ENCODE data around the gene PCSK5.

DNA sequence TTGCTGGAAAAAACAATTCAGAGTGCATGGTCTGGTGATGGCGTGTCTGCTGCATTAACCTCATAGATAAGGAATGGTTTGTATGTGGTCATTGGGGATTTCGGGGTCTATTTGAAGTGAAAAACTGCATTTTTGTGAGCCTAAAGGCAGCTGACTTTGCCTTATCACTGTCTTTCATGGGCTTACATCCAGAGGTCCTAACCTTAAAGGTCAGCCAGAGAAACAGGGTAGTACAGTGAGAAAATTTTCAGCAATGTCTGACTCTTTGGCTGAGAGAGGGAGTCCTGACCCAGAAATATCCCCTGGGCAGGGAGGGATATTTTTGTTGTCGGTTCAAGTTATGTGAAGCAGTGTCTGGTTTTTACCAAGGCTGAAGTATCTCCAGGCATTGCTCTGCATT lies 5.7 kb downstream of the PCSK5 start:
- TF ChIP-seq, protein P1, sequence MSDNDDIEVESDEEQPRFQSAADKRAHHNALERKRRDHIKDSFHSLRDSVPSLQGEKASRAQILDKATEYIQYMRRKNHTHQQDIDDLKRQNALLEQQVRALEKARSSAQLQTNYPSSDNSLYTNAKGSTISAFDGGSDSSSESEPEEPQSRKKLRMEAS (IDR thresholded peaks at IDR 0.05) = no peak
- TF ChIP-seq NFIC (IDR thresholded peaks at IDR 0.05) (no peak), TAF1 (IDR thresholded peaks at IDR 0.05; ENCODE audit: low read depth) (no peak), CREB1 (IDR thresholded peaks at IDR 0.05; ENCODE audit: low read depth) (no peak)
- TF ChIP-seq, protein P2, sequence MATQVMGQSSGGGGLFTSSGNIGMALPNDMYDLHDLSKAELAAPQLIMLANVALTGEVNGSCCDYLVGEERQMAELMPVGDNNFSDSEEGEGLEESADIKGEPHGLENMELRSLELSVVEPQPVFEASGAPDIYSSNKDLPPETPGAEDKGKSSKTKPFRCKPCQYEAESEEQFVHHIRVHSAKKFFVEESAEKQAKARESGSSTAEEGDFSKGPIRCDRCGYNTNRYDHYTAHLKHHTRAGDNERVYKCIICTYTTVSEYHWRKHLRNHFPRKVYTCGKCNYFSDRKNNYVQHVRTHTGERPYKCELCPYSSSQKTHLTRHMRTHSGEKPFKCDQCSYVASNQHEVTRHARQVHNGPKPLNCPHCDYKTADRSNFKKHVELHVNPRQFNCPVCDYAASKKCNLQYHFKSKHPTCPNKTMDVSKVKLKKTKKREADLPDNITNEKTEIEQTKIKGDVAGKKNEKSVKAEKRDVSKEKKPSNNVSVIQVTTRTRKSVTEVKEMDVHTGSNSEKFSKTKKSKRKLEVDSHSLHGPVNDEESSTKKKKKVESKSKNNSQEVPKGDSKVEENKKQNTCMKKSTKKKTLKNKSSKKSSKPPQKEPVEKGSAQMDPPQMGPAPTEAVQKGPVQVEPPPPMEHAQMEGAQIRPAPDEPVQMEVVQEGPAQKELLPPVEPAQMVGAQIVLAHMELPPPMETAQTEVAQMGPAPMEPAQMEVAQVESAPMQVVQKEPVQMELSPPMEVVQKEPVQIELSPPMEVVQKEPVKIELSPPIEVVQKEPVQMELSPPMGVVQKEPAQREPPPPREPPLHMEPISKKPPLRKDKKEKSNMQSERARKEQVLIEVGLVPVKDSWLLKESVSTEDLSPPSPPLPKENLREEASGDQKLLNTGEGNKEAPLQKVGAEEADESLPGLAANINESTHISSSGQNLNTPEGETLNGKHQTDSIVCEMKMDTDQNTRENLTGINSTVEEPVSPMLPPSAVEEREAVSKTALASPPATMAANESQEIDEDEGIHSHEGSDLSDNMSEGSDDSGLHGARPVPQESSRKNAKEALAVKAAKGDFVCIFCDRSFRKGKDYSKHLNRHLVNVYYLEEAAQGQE (IDR thresholded peaks at IDR 0.05; ENCODE audit: low read depth) = no peak

Measured in Ishikawa (cell line).